Measurements from ENCODE around the gene STX12.
"Not testable (repeated sequence)": the region's sequence is repeated elsewhere in the genome, so short reads cannot be mapped to it uniquely, and the experiment has no call there.

Gene STX12

GRCh38 chr1:27772932-27773825, at the start of gene STX12:
STX12 (plus strand) TSS chr1:27773219; CDS start chr1:27773308, 89 bp downstream.
- DNase-seq, result peak; percentile 93

GRCh38 chr1:27724961-27725373, 48.1 kb upstream of the STX12 start:
- no peak for DNase-seq

- DNase-seq, result peak; percentile 96
Observed at GRCh38 chr1:27725374-27726172, 47.4 kb upstream of the STX12 start, which contains the start of gene FAM76A. FAM76A (plus strand) TSS chr1:27725961; CDS start chr1:27726081, 120 bp downstream.

GRCh38 chr1:27726173-27727044, 46.6 kb upstream of the STX12 start:
- DNase-seq, result no peak

GRCh38 chr1:27727126-27727525, 45.9 kb upstream of the STX12 start:
- DNase-seq, result no peak

GRCh38 chr1:27736252-27736651, 36.8 kb upstream of the STX12 start:
- no peak for DNase-seq

- no peak for DNase-seq
Observed at GRCh38 chr1:27741121-27741520, 31.9 kb upstream of the STX12 start.

- no peak for DNase-seq
Observed at GRCh38 chr1:27744556-27744955, 28.5 kb upstream of the STX12 start.

GRCh38 chr1:27745466-27745865, 27.6 kb upstream of the STX12 start:
- DNase-seq, result no peak

GRCh38 chr1:27752360-27752759, 20.7 kb upstream of the STX12 start:
- DNase-seq, result no peak

GRCh38 chr1:27755286-27755685, 17.7 kb upstream of the STX12 start:
- DNase-seq, result no peak

- no peak for DNase-seq
Observed at GRCh38 chr1:27755865-27756264, 17.2 kb upstream of the STX12 start.

GRCh38 chr1:27759236-27759635, 13.8 kb upstream of the STX12 start:
- no peak for DNase-seq

- DNase-seq, result no peak
Observed at GRCh38 chr1:27760426-27760825, 12.6 kb upstream of the STX12 start.

- DNase-seq, result no peak
Observed at GRCh38 chr1:27762033-27762432, 11.0 kb upstream of the STX12 start.

GRCh38 chr1:27763358-27763757, 9.7 kb upstream of the STX12 start:
- DNase-seq, result no peak

GRCh38 chr1:27770293-27770830, 2.7 kb upstream of the STX12 start:
- no peak for DNase-seq

GRCh38 chr1:27772036-27772931, 735 bp upstream of the STX12 start:
- no peak for DNase-seq

GRCh38 chr1:27773826-27774445, 917 bp downstream of the STX12 start:
- DNase-seq, result no peak

GRCh38 chr1:27774654-27775053, 1.6 kb downstream of the STX12 start:
- DNase-seq, result no peak

- DNase-seq, result not testable (repeated sequence)
Observed at GRCh38 chr1:27775336-27775735, 2.3 kb downstream of the STX12 start.
